ENCODE data around the gene SP110. TPM values are rescaled to one million over a fixed set of nuclear protein-coding genes. Genes with fewer than 3 reads are reported as not detected.

Gene SP110
- total and polyA plus RNA-seq, 9 of the 15 experiments (the other 6 are each of a cell fraction or from before 2014, with no cell fraction given): 3.6 to 11.0 (median 7.1) TPM

GRCh38 chr2:230219419-230220331 lies at the start of gene SP110 (continued):
- TF ChIP-seq MNT (conservative IDR thresholded peaks at IDR 0.05): peak in 1 of 2 experiments; percentile 59; a peak in 1 of 4 replicates
- 0 out of 2 replicates have a peak, but pooled peaks have one; percentile 5 for TF ChIP-seq MGA (IDR thresholded peaks at IDR 0.05)
- peak; percentile 25 for TF ChIP-seq TAF1 (IDR thresholded peaks at IDR 0.05; ENCODE audit: control insufficient read depth, extremely low read depth, insufficient read depth, low read length, severe bottlenecking)
- no peak for TF ChIP-seq NCOR1 (IDR thresholded peaks at IDR 0.05)
- TF ChIP-seq CSDE1 (IDR thresholded peaks at IDR 0.05): no peak
- 0 out of 2 replicates have a peak, but pooled peaks have one; percentile 17 for TF ChIP-seq FOXM1 (IDR thresholded peaks at IDR 0.05; ENCODE audit: low read depth)
- no peak for TF ChIP-seq FOXM1 (CRISPR knock-in tag; IDR thresholded peaks at IDR 0.05; ENCODE audit: low read depth)

Measured in K562 (cell line).